ENCODE results near the gene PDE2A.

DNA sequence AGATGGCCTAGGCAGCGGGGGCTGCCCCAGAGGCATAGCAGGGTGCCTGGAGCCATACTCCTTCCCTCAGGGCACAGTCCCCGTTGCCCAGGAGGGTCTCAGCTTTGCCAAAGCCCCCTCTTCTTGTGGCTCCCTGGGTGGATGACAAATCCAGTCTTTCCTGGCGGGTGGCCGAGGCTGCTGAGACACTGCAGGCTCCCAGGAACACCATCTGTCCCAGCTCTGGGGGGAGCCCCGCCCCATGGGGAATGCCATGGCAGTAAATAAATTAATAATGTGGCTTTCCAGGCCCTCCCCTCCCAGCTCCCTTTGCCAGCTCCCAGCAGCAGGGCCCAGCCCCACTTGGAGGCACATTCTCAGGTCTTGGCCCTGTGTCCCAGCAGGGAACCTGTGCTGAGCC, 45.0 kb downstream of the PDE2A start:
- TF ChIP-seq POLR2A (IDR thresholded peaks at IDR 0.05) (no peak), CTCF (IDR thresholded peaks at IDR 0.05) (no peak)

Measured in lower leg skin (tissue), 3 donors.